Upper lobe of right lung (tissue), 1 donor: ENCODE data around the gene ARID4B. TPM values are rescaled to one million over a fixed set of nuclear protein-coding genes. Genes with fewer than 3 reads are reported as not detected.
A peak's percentile ranks its signal among the peaks of the same experiment; 100 is the strongest.

Experiments
- ATAC-seq: fragments of 200-7000 bp; cut with Tn5 transposase; one replicate; pipeline ENCODE4 v1.9.1; 2020; ENCODE audit warnings: mild to moderate bottlenecking, moderate library complexity
- DNase-seq: peaks from one replicate; pipeline ENCODE4 v3.0.0-alpha.2; 2020
- H3K27ac ChIP-seq: fragments of 200-600 bp; one replicate; pipeline ENCODE4 v1.8.0; 2022
- H3K27me3 ChIP-seq: fragments of 200-600 bp; one replicate; pipeline ENCODE4 v1.8.0; 2022; ENCODE audit warnings: mild to moderate bottlenecking
- H3K36me3 ChIP-seq: fragments of 200-600 bp; one replicate; pipeline ENCODE4 v1.8.0; 2022
- H3K4me1 ChIP-seq: fragments of 200-600 bp; one replicate; pipeline ENCODE4 v1.8.0; 2022
- H3K4me3 ChIP-seq: fragments of 200-600 bp; one replicate; pipeline ENCODE4 v1.8.0; 2022; ENCODE audit warnings: mild to moderate bottlenecking
- H3K9me3 ChIP-seq: fragments of 200-600 bp; one replicate; pipeline ENCODE4 v1.8.0; 2022
- CTCF ChIP-seq: fragments of 200-600 bp; IDR thresholded peaks from one replicate; pipeline ENCODE4 v1.8.0; 2022; ENCODE audit warnings: antibody characterized with exemption
- intact Hi-C: fragments of 100-400 bp; cut with DNase I; formaldehyde crosslinking; loops from one replicate; pipeline ENCODE4 v1.11.0; 2022
- total RNA-seq: library from RNA; stranded (reverse); fragmentation: NEBNext Ultra II Directional; extraction: Animal tissue kit (Norgen Biotek cat#: 25700); gene quantifications from one replicate; pipeline ENCODE4 v1.2.1, GENCODE V29; 2021
- donor health status: DM: no; HTN: yes; CAD: no; lungs with severe emphysema.

The ARID4B gene
- total RNA-seq, 1 donor from 2014 or later, result 38.7 TPM

GRCh38 chr1:235254721-235255120, 73.3 kb downstream of the ARID4B start:
- Histone ChIP-seq H3K4me1 (peaks cover 11% of the 10 kb centered on the region), H3K36me3 (peaks cover 18% of the 10 kb centered on the region), H3K9me3 (no peaks in the 10 kb centered on the region), H3K27me3 (no peaks in the 10 kb centered on the region), H3K27ac (no peak overlapping the region), H3K4me3 (no peak overlapping the region)
- TF ChIP-seq CTCF, result no peak
- ATAC-seq (no peak), DNase-seq (no peak)
- intact Hi-C loops, result loop anchor here (10.0 kb wide), 1 partner anchor 160 kb away; no protein-coding TSS in a partner anchor

GRCh38 chr1:235253219-235253962, 74.6 kb downstream of the ARID4B start:
- intact Hi-C loops, result loop anchor here (10.0 kb wide), 1 partner anchor 161 kb away; no protein-coding TSS in a partner anchor
- peak; percentile 98 for ATAC-seq
- Histone ChIP-seq H3K27me3 (no peaks in the 10 kb centered on the region), H3K4me3 (no peak overlapping the region), H3K27ac (no peak overlapping the region), H3K4me1 (peaks cover 7% of the 10 kb centered on the region), H3K36me3 (peaks cover 7% of the 10 kb centered on the region), H3K9me3 (no peaks in the 10 kb centered on the region)
- peak; percentile 88 for TF ChIP-seq CTCF
- DNase-seq, result no peak

- no peak for TF ChIP-seq CTCF
- H3K4me1 ChIP-seq, result peaks cover 12% of the 10 kb centered on the region
- ATAC-seq (no peak), DNase-seq (no peak)
- no peaks in the 10 kb centered on the region for H3K27me3 ChIP-seq
- no peaks in the 10 kb centered on the region for H3K9me3 ChIP-seq
- no peak overlapping the region for H3K4me3 ChIP-seq
- intact Hi-C loops, result loop anchor here (10.0 kb wide), 1 partner anchor 164 kb away; no protein-coding TSS in a partner anchor
- no peak overlapping the region for H3K27ac ChIP-seq
- peaks cover 14% of the 10 kb centered on the region for H3K36me3 ChIP-seq
Observed at GRCh38 chr1:235250430-235250829, 77.5 kb downstream of the ARID4B start.

GRCh38 chr1:235246022-235246948, 81.7 kb downstream of the ARID4B start:
- ATAC-seq, result no peak
- intact Hi-C loops, result no loop called here

More at GRCh38 chr1:235246022-235246948, 81.7 kb downstream of the ARID4B start:
- no peak for TF ChIP-seq CTCF
- no peaks in the 10 kb centered on the region for H3K9me3 ChIP-seq
- no peak overlapping the region for H3K27ac ChIP-seq
- H3K36me3 ChIP-seq, result peaks cover 20% of the 10 kb centered on the region
- H3K27me3 ChIP-seq, result no peaks in the 10 kb centered on the region
- H3K4me3 ChIP-seq, result no peak overlapping the region
- H3K4me1 ChIP-seq, result peaks cover 6% of the 10 kb centered on the region
- no peak for DNase-seq
